ENCODE data around the gene SYTL2. TPM values are rescaled to one million over a fixed set of nuclear protein-coding genes. Genes with fewer than 3 reads are reported as not detected.

Gene SYTL2
- total and polyA plus RNA-seq, 2 experiments from 2014 or later, result 3.4 to 7.2 TPM

- Histone ChIP-seq H3K27ac (ENCODE audit: low read depth) (no peak overlapping the region), H3K9me2 (ENCODE audit: insufficient read depth) (no peaks in the 10 kb centered on the region), H3K4me2 (no peak overlapping the region), H4K20me1 (replicated peaks; ENCODE audit: insufficient read depth) (no peaks in the 10 kb centered on the region), H3K36me3 (ENCODE audit: insufficient read depth) (no peaks in the 10 kb centered on the region), H3K79me2 (replicated peaks; ENCODE audit: insufficient read depth) (no peaks in the 10 kb centered on the region), H2AFZ (no peak overlapping the region), H3K4me1 (ENCODE audit: insufficient read depth) (peaks cover under 1% of the 10 kb centered on the region; the same call in 1 of the 2 replicates), H3K4me3 (no peak overlapping the region), H3K27me3 (ENCODE audit: insufficient read depth) (no peaks in the 10 kb centered on the region), H3F3A (replicated peaks; ENCODE audit: low read depth) (no peaks in the 10 kb centered on the region)
- no peak overlapping the region for H3K4me3 Mint-ChIP-seq
- TF ChIP-seq CREB1 (CRISPR knock-in tag; IDR thresholded peaks at IDR 0.05; ENCODE audit: low read depth) (no peak), JUNB (IDR thresholded peaks at IDR 0.05; ENCODE audit: unreplicated experiment) (no peak), ZNF331 (CRISPR knock-in tag; IDR thresholded peaks at IDR 0.05; ENCODE audit: low read depth) (no peak), ETS1 (IDR thresholded peaks at IDR 0.05) (no peak), ZNF462 (CRISPR knock-in tag; IDR thresholded peaks at IDR 0.05) (no peak)
- no peak for ATAC-seq
- peaks cover 16% of the 10 kb centered on the region for H3K4me1 Mint-ChIP-seq
- no peak overlapping the region for H3K27ac Mint-ChIP-seq
- DNase-seq (ENCODE audit: low spot score), result no peak
- peaks cover 2% of the 10 kb centered on the region for H3K27me3 Mint-ChIP-seq (ENCODE audit: insufficient read depth, low read depth, poor library complexity)
- H3K9me3 Mint-ChIP-seq, result peaks cover 6% of the 10 kb centered on the region; the same call in 2 of the 3 replicates
- H3K36me3 Mint-ChIP-seq (ENCODE audit: low read depth), result no peaks in the 10 kb centered on the region; the same call in 2 of the 3 replicates
Measured at GRCh38 chr11:85771568-85771967, 39.4 kb downstream of the SYTL2 start.

Data from GM23338 (cell line).